IPS-20b (cell line): ENCODE results near the gene UGT1A8.

ENCODE experiments used
- H3K27ac ChIP-seq: one replicate; pipeline ENCODE4 v1.5.1; 2013; ENCODE audit warnings: low read length
- H3K27me3 ChIP-seq: 2 replicates; pipeline ENCODE4 v1.6.1; 2013; ENCODE audit warnings: mild to moderate bottlenecking, low read length, inconsistent platforms; ENCODE audit not compliant: insufficient read depth
- H3K36me3 ChIP-seq: 2 replicates; pipeline ENCODE4 v1.6.1; 2013; ENCODE audit warnings: low read depth, mild to moderate bottlenecking, inconsistent platforms, low read length, moderate library complexity; ENCODE audit not compliant: insufficient read depth
- H3K4me1 ChIP-seq: 2 replicates; pipeline ENCODE4 v1.6.1; 2013; ENCODE audit warnings: mild to moderate bottlenecking, control low read depth, inconsistent platforms, low read length, moderate library complexity; ENCODE audit not compliant: insufficient read depth
- H3K4me3 ChIP-seq: 2 replicates; pipeline ENCODE4 v1.5.1; 2013; ENCODE audit warnings: mild to moderate bottlenecking, low read length, inconsistent platforms
- H3K9ac ChIP-seq: 2 replicates; pipeline ENCODE4 v1.6.1; 2013; ENCODE audit warnings: low read depth, mild to moderate bottlenecking, inconsistent platforms, low read length, moderate library complexity
- H3K9me3 ChIP-seq: 2 replicates; pipeline ENCODE4 v1.6.1; 2013; ENCODE audit warnings: mild to moderate bottlenecking, low read depth, low read length, inconsistent platforms; ENCODE audit not compliant: insufficient read depth

Gene UGT1A8

DNA sequence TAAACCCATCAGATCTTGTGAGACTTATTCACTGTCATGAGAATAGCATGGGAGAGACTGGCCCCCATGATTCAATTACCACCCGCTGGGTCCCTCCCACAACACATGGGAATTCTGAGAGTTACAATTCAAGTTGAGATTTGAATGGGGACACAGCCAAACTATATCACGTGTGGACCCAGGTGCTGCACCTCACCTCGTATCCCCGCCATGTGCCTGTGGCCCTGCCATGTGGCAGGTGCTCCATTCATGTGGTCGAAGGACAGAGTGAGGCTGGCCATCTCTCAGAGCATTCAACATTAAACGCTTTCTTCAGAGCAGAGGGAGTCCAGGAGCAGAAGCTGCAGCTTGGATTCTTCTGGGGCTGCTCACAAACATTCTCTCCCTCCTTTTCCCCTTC is 193.0 kb downstream of the UGT1A8 start:
- no peaks in the 10 kb centered on the region for H3K4me1 ChIP-seq

DNA sequence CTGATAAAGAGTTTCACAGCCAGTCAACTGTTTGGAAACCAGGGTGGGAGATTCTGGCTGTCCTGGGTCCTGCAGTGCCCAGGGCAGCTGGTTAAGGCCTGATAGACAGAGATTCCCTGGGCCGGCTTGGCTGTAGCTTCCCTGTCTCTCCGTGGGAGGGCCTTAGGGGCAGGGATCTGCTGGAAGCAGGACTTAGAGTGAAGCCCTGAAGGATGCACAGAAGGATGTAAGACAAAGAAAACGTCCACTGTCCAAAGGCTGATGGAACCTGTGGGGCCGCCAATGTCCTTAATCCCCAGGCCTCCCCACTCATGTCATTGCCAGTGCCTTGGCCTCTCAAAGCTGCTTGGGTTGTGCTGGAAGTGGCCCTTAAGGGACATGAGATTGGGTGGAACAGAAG is 193.7 kb downstream of the UGT1A8 start:
- Histone ChIP-seq H3K9me3 (no peaks in the 10 kb centered on the region), H3K4me1 (no peaks in the 10 kb centered on the region), H3K27me3 (no peaks in the 10 kb centered on the region), H3K36me3 (no peaks in the 10 kb centered on the region), H3K27ac (no peak overlapping the region), H3K4me3 (no peak overlapping the region), H3K9ac (no peak overlapping the region)

More for the DNA sequence above, 193.0 kb downstream of the UGT1A8 start:
- H3K9ac ChIP-seq = no peak overlapping the region
- H3K27me3 ChIP-seq = no peaks in the 10 kb centered on the region
- H3K9me3 ChIP-seq = no peaks in the 10 kb centered on the region
- H3K27ac ChIP-seq = no peak overlapping the region
- no peaks in the 10 kb centered on the region for H3K36me3 ChIP-seq
- H3K4me3 ChIP-seq = no peak overlapping the region

DNA sequence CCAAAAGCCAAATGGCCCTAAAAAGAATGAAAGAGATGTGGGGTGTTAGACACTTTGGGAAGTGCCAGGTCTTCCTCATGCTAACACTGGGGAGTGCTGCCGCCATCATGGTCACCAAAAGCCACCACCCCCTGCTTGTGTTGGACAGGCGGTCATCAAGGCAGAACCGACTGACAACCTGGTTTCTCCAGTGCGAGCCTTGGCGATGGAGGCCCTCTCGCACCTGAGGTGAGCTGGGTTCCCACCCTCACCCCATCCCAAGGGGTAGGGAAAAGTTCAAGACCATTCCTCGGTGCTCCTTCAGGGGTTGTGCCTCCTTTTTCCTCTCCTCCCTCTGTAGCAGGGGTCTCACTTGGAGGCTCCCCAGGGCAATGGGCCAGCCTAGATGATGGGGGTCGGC is 194.3 kb downstream of the UGT1A8 start:
- Histone ChIP-seq H3K4me1 (no peaks in the 10 kb centered on the region), H3K27me3 (no peaks in the 10 kb centered on the region), H3K9ac (no peak overlapping the region), H3K9me3 (no peaks in the 10 kb centered on the region), H3K4me3 (no peak overlapping the region), H3K36me3 (no peaks in the 10 kb centered on the region), H3K27ac (no peak overlapping the region)

DNA sequence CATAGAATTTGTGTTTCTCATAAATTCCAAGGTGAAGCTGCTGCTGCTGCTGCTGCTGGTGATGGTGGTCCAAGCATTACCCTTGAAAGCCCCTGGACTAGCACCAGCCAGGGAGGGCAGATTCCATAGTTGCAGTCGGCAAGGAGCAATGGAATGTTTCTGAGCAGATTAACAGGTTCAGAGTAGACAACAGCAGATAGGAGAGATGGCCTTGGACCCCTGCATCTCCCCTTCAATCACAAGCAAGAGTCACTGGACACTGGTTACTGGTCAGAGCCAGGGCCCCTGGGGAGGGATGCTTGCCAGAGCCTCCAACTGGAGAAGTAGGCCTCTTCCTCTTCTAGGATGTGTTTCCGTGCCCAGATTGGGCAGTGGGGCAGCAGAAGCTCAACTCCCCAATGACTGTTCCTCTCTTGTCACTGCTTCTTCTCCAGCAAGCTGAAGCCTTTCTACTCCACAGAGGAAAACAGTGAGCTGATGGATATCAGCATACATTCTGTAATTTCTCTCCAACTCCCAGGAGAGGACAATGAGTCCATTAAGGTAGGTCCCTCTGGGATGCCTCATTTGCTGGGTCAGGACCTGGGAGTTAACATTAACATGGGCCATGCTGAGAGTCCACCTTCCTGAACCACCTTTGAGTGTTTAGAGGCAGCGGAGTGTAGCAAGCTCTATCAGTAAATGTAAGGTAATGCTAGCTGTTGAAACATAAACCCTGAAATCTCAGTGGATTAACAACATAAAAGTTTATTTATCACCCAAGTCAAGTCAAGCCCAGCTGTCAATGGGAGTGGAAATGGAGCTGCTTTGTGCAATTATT is 196.0 kb downstream of the UGT1A8 start:
- H3K9ac ChIP-seq = no peak overlapping the region
- no peaks in the 10 kb centered on the region for H3K27me3 ChIP-seq
- H3K9me3 ChIP-seq = no peaks in the 10 kb centered on the region
- no peak overlapping the region for H3K4me3 ChIP-seq
- no peak overlapping the region for H3K27ac ChIP-seq
- H3K4me1 ChIP-seq = no peaks in the 10 kb centered on the region
- no peaks in the 10 kb centered on the region for H3K36me3 ChIP-seq

DNA sequence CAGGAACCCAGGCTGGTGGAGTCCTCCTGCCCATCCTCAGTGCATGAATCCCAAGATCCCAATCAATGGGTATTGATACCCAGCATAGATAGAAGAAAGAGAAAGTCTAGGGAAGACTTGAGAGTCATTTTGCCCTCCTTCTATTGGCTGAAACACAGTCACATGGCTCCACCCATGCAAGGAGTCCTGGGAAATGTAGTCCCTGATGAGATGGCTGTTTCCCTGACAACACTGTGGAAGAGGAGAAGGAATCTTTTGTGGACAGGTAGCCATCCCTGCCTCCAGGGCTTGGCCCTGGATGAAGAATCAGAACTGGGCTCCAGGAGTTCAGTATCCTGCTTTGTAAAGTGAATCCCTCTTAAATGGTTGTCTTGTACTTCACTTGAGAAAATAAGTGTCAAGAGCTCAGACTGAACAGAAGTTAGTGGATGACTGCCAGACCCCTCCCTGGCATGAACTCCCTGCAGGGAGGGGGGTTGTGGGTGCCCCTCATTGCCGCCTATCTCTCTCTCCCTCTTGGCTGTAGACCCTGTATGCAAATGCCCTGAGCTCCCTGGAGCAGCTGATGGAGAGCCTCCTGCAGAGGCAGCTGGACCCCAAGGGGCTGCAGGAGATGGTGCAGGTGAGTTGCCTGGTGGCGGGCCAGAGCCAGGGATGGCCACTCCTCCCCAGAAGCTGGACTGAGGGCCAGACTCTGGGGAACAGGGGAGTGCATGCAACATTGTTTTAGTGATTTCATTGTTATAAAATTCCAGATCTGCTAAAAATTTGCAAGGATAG is 196.8 kb downstream of the UGT1A8 start:
- Histone ChIP-seq H3K36me3 (no peaks in the 10 kb centered on the region), H3K4me1 (no peaks in the 10 kb centered on the region), H3K27ac (no peak overlapping the region), H3K27me3 (no peaks in the 10 kb centered on the region), H3K9ac (no peak overlapping the region), H3K9me3 (no peaks in the 10 kb centered on the region), H3K4me3 (no peak overlapping the region)

DNA sequence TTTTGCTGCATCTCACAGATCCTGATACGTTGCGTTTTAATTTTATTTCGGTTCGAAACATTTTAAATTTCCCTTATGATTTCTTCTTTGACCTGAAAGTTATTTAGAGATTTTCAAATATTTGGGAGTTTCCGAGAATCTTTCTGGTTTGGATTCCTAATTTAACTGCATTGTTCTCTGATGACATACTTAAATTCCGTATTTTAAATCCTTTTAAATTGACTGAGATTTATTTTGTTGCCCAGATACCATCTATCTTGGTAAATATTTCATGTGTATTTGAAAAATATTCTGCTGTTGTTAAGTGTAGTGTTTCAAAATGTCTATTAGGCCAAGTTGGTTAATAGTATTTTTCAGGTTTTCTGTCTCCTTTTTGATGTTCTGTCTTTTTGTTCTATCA is 198.4 kb downstream of the UGT1A8 start:
- Histone ChIP-seq H3K27me3 (no peaks in the 10 kb centered on the region), H3K27ac (no peak overlapping the region), H3K9ac (no peak overlapping the region), H3K4me1 (no peaks in the 10 kb centered on the region), H3K36me3 (no peaks in the 10 kb centered on the region), H3K4me3 (no peak overlapping the region), H3K9me3 (no peaks in the 10 kb centered on the region)

DNA sequence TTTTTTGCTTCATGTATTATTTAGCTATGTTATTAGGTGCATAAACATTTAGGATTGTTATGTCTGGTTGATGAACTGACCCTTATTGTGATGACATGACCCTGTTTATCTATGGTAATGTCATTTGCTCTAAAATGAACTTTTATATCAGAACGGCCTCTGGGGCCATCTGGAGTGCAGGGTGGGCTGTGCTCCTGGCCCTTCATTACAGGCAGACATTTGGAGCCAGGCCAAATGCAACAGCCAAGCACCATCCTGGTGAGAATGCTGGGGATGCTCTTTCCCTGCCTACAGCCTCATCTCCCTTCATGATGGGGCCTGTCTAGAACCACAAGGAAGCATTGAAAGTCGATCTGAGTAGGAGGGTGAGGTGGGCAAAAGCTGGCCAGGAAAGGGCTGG is 198.9 kb downstream of the UGT1A8 start:
- Histone ChIP-seq H3K9ac (no peak overlapping the region), H3K4me3 (no peak overlapping the region), H3K36me3 (no peaks in the 10 kb centered on the region), H3K4me1 (no peaks in the 10 kb centered on the region), H3K9me3 (no peaks in the 10 kb centered on the region), H3K27me3 (no peaks in the 10 kb centered on the region), H3K27ac (no peak overlapping the region)

DNA sequence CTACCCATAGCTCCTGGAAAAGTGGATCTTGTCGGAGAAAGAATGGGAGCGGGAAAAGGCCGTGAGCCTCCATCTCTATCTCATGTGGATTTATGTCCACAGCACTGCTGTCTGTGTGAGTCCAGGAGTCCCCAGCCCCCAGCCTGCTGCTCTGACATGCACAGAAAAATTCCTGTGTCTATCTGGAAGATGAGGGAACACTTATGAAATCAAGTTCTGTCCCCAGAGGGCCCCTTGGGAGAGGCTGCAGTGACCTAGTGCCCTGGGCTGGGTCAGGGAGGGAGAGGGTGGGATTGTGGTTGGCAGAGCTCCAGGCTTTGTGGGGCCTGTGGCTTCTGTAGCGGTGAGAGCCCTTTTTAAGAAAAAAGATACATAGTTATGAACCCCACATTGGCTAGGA is 199.3 kb downstream of the UGT1A8 start:
- H3K4me3 ChIP-seq = no peak overlapping the region
- H3K9me3 ChIP-seq = no peaks in the 10 kb centered on the region
- no peaks in the 10 kb centered on the region for H3K36me3 ChIP-seq
- no peak overlapping the region for H3K27ac ChIP-seq
- H3K4me1 ChIP-seq = no peaks in the 10 kb centered on the region
- no peak overlapping the region for H3K9ac ChIP-seq
- H3K27me3 ChIP-seq = no peaks in the 10 kb centered on the region

DNA sequence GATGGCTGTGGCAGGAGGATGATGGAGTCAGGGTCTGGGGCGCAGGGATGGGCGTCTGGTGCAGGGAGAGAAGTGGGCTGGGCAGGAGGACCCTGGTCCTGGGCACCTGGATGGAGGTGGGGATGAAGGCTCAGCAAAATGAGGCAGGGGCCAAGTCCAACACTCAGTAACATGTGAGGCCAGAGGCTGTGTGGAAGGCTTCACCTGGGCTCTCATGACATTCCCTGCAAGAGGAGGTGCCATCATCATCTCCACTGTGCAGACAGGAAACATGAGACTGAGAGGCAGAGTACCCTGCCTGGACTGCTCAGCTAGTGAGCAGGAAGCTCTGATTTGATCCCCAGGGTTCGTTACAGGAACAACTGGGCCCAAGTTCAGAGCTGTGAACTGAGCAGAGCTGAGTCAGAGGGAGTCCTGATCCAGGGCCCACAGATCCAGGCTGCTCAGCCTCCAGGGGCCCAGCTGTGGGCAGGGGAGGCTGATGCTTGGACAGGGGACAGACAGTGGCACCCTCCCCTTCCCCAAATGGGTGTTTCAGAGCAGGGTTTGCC is 200.0 kb downstream of the UGT1A8 start:
- H3K27ac ChIP-seq = no peak overlapping the region

DNA sequence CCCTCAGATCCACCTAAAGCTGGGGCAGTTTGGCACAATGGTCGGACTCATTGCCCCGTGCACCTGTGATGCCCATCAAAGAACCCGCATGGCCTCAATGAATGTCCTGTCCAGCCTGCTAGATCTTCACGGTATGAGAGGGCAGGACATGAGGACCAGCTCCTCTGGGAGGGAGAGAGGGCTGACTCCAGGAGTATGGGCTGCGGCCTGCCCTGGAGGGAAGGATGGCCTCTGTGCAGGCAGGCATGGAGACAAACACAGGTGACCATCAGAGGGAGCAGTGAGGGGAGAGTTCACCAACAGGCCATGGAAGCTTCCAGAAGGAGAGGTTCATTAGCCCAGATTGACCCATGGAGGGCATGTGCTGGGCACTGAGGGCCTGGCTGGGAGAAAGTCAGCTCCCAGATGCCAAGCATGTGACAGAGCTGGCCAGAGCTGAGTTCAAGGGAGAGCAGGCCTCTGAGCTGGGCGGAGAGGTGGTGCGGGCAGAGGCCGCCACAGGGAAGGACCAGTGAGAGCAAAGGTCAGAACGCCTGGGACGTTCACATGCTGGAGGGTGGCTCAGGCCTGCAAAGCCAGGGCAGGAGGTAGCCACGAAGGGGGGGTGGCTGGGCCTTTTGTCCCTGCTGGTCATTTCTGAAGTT is 200.7 kb downstream of the UGT1A8 start:
- Histone ChIP-seq H3K9ac (no peak overlapping the region), H3K4me3 (no peak overlapping the region), H3K27me3 (no peaks in the 10 kb centered on the region), H3K4me1 (no peaks in the 10 kb centered on the region), H3K36me3 (no peaks in the 10 kb centered on the region), H3K9me3 (no peaks in the 10 kb centered on the region), H3K27ac (no peak overlapping the region)

More for the DNA sequence above, 200.0 kb downstream of the UGT1A8 start:
- Histone ChIP-seq H3K9ac (no peak overlapping the region), H3K9me3 (no peaks in the 10 kb centered on the region), H3K4me3 (no peak overlapping the region), H3K4me1 (no peaks in the 10 kb centered on the region), H3K36me3 (no peaks in the 10 kb centered on the region), H3K27me3 (no peaks in the 10 kb centered on the region)

DNA sequence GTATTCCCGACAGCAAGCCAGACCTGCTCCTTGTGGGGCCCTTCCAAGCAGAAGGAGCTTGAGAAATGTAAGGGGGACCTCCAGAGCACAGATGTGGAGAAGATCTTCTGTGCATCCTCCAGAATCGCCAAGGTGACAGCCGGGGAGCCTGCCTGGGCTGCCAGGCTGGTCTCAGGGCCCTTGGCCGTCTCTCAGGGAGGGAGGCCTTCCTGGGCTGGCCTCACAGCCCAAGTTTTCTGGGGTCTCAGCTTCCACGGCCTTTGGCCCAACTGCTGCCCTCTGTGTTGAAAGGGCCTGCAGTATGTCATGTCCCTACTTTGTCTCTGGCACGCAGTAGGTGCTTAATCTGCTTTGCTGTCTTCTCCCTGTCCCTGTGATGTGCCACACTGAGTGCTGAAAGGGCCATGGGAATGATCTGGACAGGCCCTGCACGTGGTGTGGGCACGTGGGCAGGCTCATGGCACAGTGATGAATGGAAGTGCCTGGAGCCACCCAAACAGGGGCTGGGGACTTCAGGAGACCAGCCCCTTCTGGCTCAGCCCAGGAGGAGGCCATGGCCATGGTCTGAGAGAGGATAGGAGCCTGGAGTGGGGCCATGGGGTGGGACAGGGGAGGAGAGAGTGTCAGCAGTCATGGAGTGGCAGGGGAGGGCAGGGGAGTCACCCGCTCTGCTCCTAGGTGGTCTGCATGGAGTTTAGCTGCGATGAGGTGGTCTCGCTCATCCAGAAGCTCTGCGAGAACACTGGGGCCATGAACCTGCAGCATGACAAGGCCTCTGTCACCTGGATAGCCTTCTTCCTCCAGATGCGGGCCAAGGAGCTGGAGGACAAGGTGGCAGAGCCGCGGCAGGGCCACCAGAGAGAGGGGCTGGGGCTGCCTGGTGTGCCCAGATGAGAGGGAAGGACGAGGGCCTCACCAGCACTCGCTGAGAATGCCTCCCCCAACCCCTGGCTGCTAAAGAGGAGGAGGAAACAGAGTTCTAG is 201.5 kb downstream of the UGT1A8 start:
- Histone ChIP-seq H3K27ac (no peak overlapping the region), H3K4me3 (no peak overlapping the region), H3K36me3 (no peaks in the 10 kb centered on the region), H3K27me3 (no peaks in the 10 kb centered on the region), H3K9me3 (no peaks in the 10 kb centered on the region), H3K4me1 (no peaks in the 10 kb centered on the region), H3K9ac (no peak overlapping the region)
